NCI-H774 (cell line): Measurements from ENCODE around the gene MED20.
"Not testable (repeated sequence)": the region's sequence is repeated elsewhere in the genome, so short reads cannot be mapped to it uniquely, and the experiment has no call there.

Experiments used
- DNase-seq: peaks from one replicate; lab custom pipeline; 2025; lab: John Stamatoyannopoulos, UW

MED20 gene

GRCh38 chr6:41920921-41921711, at the start of gene MED20, which contains the start of gene BYSL:
Gene MED20, minus strand, starts transcription at chr6:41921139. Its CDS starts 121 bp downstream, at chr6:41921018.
Gene BYSL, plus strand, starts transcription at chr6:41921499. Its CDS starts 64 bp downstream, at chr6:41921563.
- peak; percentile 89 for DNase-seq

GRCh38 chr6:41970436-41970846, 49.5 kb upstream of the MED20 start:
- DNase-seq = no peak

DNA sequence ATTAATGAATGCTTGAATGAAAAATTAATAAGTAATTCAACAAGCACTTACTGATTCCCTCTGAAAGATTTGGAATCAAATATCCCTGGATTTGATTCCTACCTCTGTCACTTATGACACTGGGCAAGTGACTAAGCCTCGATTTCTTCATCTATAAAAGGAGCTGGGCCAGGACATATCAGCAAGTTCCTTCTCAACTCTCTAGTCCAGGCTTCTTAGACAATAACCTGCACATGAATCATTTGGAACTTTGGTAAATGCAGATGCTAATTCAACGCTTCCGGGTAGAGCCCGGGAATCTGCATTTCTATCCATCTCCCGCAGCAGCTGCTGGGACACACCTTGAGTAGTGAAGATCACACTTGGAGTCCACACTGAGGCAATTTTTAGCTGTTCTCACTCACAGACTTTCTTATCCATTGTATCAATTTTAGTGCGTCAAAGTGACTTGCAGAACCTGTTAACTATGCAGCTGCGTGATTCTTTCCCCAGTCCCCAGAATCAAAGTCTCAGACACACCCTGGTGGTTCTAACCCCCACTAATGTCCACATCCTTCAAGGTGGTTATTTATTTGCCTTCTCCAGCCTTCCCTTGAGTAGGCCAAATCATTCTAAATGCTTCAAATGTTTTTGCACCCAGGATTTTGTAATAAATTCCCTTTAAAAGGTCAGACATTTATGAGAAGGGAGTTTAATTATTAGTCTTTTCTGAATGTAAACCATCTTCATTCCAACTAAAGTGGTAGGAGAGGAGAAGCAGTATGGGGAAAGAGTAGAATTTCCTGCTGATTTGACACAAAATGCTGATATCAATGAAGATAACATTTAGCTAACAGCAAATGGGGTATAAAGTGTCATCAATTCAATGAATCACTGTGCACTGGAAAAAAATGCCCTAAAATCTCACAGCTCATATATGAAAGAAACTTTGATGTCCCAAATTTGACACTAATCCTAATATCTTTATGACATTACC, 46.7 kb upstream of the MED20 start:
- no peak for DNase-seq

- no peak for DNase-seq
These were observed 46.0 kb upstream of the MED20 start for GRCh38 chr6:41966961-41967311.

GRCh38 chr6:41966214-41966920, 45.4 kb upstream of the MED20 start:
- no peak for DNase-seq

- no peak for DNase-seq
These were observed 44.7 kb upstream of the MED20 start for GRCh38 chr6:41965429-41966213.

GRCh38 chr6:41964201-41964887, 43.4 kb upstream of the MED20 start:
- DNase-seq = no peak

- no peak for DNase-seq
These were observed 42.4 kb upstream of the MED20 start for GRCh38 chr6:41963371-41963770.

DNA sequence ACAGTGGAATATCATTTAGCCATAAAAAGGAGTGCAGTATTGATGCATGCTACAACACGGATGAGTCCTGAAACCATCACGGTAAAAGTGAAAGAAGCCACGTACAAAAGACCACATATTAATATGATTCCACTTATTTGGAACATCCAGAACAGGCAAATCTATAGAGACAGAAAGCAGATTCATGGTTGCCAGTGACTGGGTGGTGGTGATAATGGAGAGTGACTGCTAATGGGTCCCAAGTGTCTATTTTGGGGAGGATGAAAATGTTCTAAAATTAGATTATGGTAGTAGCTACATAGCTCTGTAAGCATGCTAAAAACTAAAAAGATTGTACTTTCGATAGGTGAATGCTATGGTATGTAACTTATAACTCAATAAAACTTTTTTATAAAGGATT, 39.1 kb upstream of the MED20 start:
- DNase-seq = no peak

DNA sequence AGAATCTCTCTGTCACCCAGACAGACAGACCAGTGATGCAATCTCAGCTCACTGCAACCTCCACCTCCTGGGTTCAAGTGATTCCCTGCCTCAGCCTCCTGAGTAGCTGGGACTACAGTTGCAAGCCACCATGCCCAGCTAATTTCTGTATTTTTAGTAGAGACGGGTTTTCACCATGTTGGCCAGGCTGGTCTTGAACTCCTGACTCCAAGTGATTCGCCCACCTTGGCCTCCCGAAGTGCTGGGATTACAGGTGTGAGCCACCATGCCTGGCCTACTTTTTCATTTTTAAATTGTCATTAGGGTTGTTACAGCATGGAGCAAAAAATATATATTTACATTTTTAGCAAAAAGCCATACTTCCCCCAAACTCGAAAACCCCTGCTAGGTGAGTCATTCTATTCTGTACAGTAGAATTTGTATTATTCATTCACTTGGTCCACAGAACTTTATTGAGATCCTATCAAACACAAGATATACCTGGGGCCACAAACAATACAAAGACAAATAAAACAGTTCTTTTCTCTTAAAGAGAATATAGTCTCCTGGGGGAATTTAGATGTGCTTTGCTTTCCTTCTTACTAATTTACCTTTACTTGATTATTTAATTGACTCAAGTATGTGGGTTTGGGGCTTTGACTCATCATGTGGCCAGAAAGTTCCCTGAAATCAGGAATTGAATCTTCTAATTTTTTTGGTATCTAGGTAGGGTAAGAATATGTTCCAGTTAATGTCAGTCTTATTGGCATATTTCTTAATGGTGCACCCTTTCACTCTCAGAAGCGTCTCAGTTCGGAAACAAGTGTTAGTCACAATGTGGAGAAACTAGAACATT, 37.3 kb upstream of the MED20 start:
- DNase-seq = no peak

- DNase-seq = no peak
These were observed 36.2 kb upstream of the MED20 start for GRCh38 chr6:41957117-41957516.

DNA sequence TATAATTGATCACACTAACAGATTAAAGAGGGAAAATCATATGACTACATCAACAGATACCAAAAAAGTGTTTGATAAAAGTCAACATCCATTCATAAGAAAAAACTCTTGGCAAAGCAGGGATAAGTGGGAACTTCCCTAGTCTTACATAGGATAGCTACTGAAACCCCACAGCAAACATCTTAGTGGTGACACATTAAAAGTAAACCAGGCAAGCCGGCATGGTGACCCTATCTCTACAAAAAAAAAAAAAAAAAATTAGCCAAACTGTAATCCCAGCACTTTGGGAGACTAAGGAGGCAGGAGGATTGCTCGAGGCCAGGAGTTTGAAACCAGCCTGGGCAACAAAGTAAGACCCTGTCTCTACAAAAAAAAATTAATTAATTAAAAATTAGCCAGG, 34.5 kb upstream of the MED20 start:
- no peak for DNase-seq

DNA sequence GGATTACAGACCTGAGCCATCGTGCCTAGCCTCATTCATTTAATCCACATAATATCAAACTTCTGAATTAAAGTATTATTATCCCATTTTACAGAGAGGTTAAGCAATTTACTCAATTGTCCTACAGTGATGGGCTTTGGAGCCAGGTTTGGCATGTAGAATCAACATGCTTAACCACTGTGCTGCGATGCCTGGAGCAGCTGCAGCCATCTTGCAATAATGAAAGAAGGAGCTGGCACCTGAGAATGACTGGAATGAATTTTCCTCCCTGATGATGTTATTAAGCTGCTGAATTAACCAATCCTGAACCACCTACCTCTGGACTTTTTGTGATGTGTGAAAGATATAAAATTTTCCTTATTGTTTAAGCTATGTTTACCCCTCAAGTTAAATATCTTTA, 33.7 kb upstream of the MED20 start:
- DNase-seq = no peak

GRCh38 chr6:41947581-41948220, 26.8 kb upstream of the MED20 start:
- DNase-seq = no peak

DNA sequence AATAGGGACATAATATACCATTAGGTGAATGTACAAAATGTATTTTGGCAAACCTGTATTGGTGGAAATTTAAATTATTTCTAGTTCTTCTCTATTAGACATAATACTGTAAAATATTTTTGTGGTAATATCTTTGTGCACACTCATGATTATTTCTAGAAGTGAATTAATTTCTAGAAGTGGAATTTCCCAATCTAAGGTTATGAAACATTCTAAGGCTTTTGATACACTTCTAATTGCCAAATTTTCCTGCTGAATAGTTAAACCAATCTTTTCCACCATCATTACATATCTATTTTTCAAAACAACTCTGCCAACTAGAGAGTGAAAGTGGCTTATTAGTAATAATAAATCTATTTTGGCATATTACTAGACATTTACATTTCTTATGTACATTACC, 22.5 kb upstream of the MED20 start:
- DNase-seq = no peak

GRCh38 chr6:41942882-41943281, 21.9 kb upstream of the MED20 start:
- not testable (repeated sequence) for DNase-seq

- DNase-seq = no peak
These were observed 21.3 kb upstream of the MED20 start for GRCh38 chr6:41942067-41942851.

DNA sequence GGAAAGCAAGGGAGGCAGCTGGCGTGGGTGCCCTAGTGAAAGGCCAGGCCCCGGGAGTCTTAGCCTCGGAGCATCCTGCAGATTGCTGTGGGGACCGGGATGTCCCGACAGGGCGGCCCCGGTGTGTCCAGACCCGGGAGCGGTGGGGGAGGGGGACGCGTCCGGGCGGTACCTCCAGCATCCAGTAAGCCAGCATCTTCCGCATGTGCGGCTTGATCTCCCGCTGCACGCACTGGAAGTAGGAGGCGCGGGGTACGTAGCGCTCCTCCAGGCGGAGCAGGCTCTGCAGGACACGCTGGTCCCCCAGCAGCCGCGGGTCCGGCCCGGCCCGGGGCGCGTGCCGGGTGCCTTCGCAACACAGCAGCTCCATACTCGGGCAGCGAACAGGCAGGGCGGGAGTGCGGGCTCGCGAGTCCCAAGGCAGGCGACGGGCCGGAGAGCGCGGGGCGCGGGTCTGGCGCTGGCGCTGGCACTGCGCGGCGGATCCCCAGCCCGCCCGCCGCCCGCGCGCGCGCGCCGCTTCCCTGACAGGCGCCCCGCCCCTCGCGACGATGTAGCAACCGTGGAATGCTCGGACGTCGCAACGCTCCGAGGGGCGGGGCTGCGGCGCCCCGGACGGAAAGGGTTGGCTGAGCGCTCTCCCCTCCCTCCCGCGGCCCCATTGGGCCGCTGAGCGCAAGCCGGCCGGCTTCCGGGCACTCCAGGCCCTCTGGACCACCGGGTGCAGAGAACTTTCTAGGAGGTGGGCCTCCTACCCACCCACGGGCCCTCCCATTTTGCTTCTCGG, 20.5 kb upstream of the MED20 start, which contains the start of gene CCND3:
TSS of gene CCND3 (minus strand) at position 529 of the 787 bp plus-strand sequence. CDS start at position 370, 159 bp downstream.
- DNase-seq = peak; percentile 87
